Brain microvascular endothelial cell (primary cell): ENCODE measurements around the gene PCNA.

Source experiments
- DNase-seq: peaks from one replicate; pipeline ENCODE4 v3.0.0-alpha.2; 2020
- H3K27ac ChIP-seq: fragments of 250-450 bp; sonication (Bioruptor Pico); 2 replicates; pipeline ENCODE4 v1.5.1; 2020; ENCODE audit warnings: mild to moderate bottlenecking, moderate library complexity
- H3K27me3 ChIP-seq: fragments of 250-450 bp; sonication (Bioruptor Pico); replicated peaks from 2 replicates; pipeline ENCODE4 v1.5.1; 2020; ENCODE audit warnings: mild to moderate bottlenecking
- H3K36me3 ChIP-seq: fragments of 250-450 bp; sonication (Bioruptor Pico); replicated peaks from 2 replicates; pipeline ENCODE4 v1.5.1; 2020; ENCODE audit warnings: mild to moderate bottlenecking
- H3K4me3 ChIP-seq: 2 replicates; pipeline ENCODE4 v1.5.1; 2011; ENCODE audit warnings: low read depth, mild to moderate bottlenecking, control low read depth, low read length, moderate library complexity
- CTCF ChIP-seq: IDR thresholded peaks from 2 replicates; pipeline ENCODE4 v1.5.1; 2011; ENCODE audit warnings: low read depth, mild to moderate bottlenecking, moderate library complexity, low read length, control low read depth, inconsistent platforms; ENCODE audit errors: missing control alignments
- in situ Hi-C: cut with HindIII; loops from 2 replicates; pipeline ENCODE4 v1.10.0; 2017; ENCODE audit warnings: low sequenced_read_pairs, low pct_ligation_motif_present

The PCNA gene

GRCh38 chr20:5118220-5119142 lies 1.3 kb downstream of the PCNA start:
- Histone ChIP-seq H3K4me3 (peak overlapping the region; percentile 98), H3K27ac (no peak overlapping the region), H3K27me3 (no peaks in the 10 kb centered on the region), H3K36me3 (peaks cover 25% of the 10 kb centered on the region)
- in situ Hi-C loops, result no loop called here
- no peak for TF ChIP-seq CTCF
- DNase-seq, result no peak

- peaks cover 25% of the 10 kb centered on the region for H3K36me3 ChIP-seq
- DNase-seq, result no peak
- H3K4me3 ChIP-seq, result no peak overlapping the region
- H3K27me3 ChIP-seq, result no peaks in the 10 kb centered on the region
- in situ Hi-C loops, result no loop called here
- no peak overlapping the region for H3K27ac ChIP-seq
- no peak for TF ChIP-seq CTCF
These were observed 2.9 kb downstream of the PCNA start for GRCh38 chr20:5116875-5117274.

GRCh38 chr20:5114403-5114802 lies 5.4 kb downstream of the PCNA start:
- Histone ChIP-seq H3K27ac (no peak overlapping the region), H3K27me3 (no peaks in the 10 kb centered on the region), H3K4me3 (no peak overlapping the region), H3K36me3 (peaks cover 27% of the 10 kb centered on the region)
- in situ Hi-C loops, result no loop called here
- TF ChIP-seq CTCF, result no peak
- DNase-seq, result no peak

GRCh38 chr20:5113615-5113986 lies 6.2 kb downstream of the PCNA start:
- no peak for TF ChIP-seq CTCF
- in situ Hi-C loops, result no loop called here
- DNase-seq, result no peak
- Histone ChIP-seq H3K27me3 (no peaks in the 10 kb centered on the region), H3K27ac (peak overlapping the region; percentile 77), H3K4me3 (peak overlapping the region; percentile 99), H3K36me3 (peaks cover 34% of the 10 kb centered on the region)

- H3K27me3 ChIP-seq, result no peaks in the 10 kb centered on the region
- H3K36me3 ChIP-seq, result peaks cover 41% of the 10 kb centered on the region
- TF ChIP-seq CTCF, result no peak
- no peak overlapping the region for H3K4me3 ChIP-seq
- no peak overlapping the region for H3K27ac ChIP-seq
- in situ Hi-C loops, result no loop called here
- no peak for DNase-seq
These were observed 10.5 kb downstream of the PCNA start for GRCh38 chr20:5109276-5109675.
